HepG2 (cell line): ENCODE data around the gene CSTPP1. TPM values are rescaled to one million over a fixed set of nuclear protein-coding genes. Genes with fewer than 3 reads are reported as not detected.

Experiments
- CENPT ChIP-seq: sonication (generic); formaldehyde crosslinking; IDR thresholded peaks from 2 replicates; pipeline ENCODE4 v1.8.0; 2022; ENCODE audit warnings: low read depth, mild to moderate bottlenecking, moderate library complexity, missing genetic modification reagents
- CREB1 ChIP-seq, 2 experiments: fragments of 450-650 bp in 1 of 2; IDR thresholded peaks; 2 replicates each; pipeline ENCODE4 v1.6.1; 2016 to 2017; ENCODE audit warnings: control low read depth in 1 of 2, mild to moderate bottlenecking in 1 of 2, missing compliant biosample characterization in 1 of 2, missing genetic modification characterization in 1 of 2
- DMAP1 ChIP-seq: IDR thresholded peaks from 2 replicates; pipeline ENCODE4 v1.6.1; 2016
- FOXA1 ChIP-seq, 2 experiments: fragments of 450-650 bp in 1 of 2; sonication (generic) in 1 of 2; formaldehyde crosslinking in 1 of 2; IDR thresholded peaks; 2 replicates each; pipeline versions ENCODE4 v1.4.0 to v1.6.1; 2016 to 2020; ENCODE audit warnings: missing genetic modification reagents in 1 of 2
- ISX ChIP-seq: sonication (generic); formaldehyde crosslinking; conservative IDR thresholded peaks from 2 replicates; pipeline ENCODE4 v1.5.0; 2020; ENCODE audit warnings: missing genetic modification reagents
- PHF5A ChIP-seq: IDR thresholded peaks from one replicate; pipeline ENCODE4 v1.6.1; 2018; ENCODE audit warnings: low read depth, missing genetic modification reagents; ENCODE audit not compliant: unreplicated experiment
- RXRB ChIP-seq: IDR thresholded peaks from 2 replicates; pipeline ENCODE4 v1.6.1; 2016; ENCODE audit warnings: borderline replicate concordance, missing genetic modification reagents, missing compliant biosample characterization
- SKI ChIP-seq: fragments of 450-650 bp; IDR thresholded peaks from one replicate; pipeline ENCODE4 v1.6.1; 2018; ENCODE audit warnings: mild to moderate bottlenecking; ENCODE audit not compliant: partially characterized antibody
- SP1 ChIP-seq, 2 experiments: fragments of 450-650 bp in 1 of 2; sonication (generic) in 1 of 2; formaldehyde crosslinking in 1 of 2; IDR thresholded peaks; 2 replicates each; pipeline versions ENCODE4 v1.4.0 to v1.6.1; 2016 to 2020; ENCODE audit warnings: missing genetic modification reagents in 1 of 2
- SRSF9 ChIP-seq: fragments of 200-400 bp; formaldehyde crosslinking; IDR thresholded peaks from 2 replicates; pipeline ENCODE4 v1.6.1; 2018; ENCODE audit warnings: borderline replicate concordance, mild to moderate bottlenecking, low read depth, low read length; ENCODE audit not compliant: insufficient read depth, poor library complexity, severe bottlenecking
- TCF7 ChIP-seq: sonication (generic); IDR thresholded peaks from 2 replicates; pipeline ENCODE4 v1.6.1; 2016; ENCODE audit warnings: antibody characterized with exemption, low read depth
- TFE3 ChIP-seq: IDR thresholded peaks from 2 replicates; pipeline ENCODE4 v1.6.1; 2016
- XRCC5 ChIP-seq: fragments of 200-400 bp; formaldehyde crosslinking; optimal IDR thresholded peaks from 2 replicates; pipeline ENCODE3; 2017; ENCODE audit warnings: mild to moderate bottlenecking, low read length
- ZNF292 ChIP-seq: sonication (generic); formaldehyde crosslinking; IDR thresholded peaks from 2 replicates; pipeline ENCODE4 v1.8.1; 2022; ENCODE audit warnings: mild to moderate bottlenecking, low read depth, missing genetic modification reagents, borderline replicate concordance
- ZNF367 ChIP-seq: sonication (generic); formaldehyde crosslinking; IDR thresholded peaks from 2 replicates; pipeline ENCODE4 v1.4.0; 2020; ENCODE audit warnings: missing genetic modification reagents, borderline replicate concordance
- ZNF7 ChIP-seq: IDR thresholded peaks from 2 replicates; pipeline ENCODE4 v1.6.1; 2016; ENCODE audit warnings: missing biosample characterization, missing genetic modification reagents
- ZNF737 ChIP-seq: sonication (generic); formaldehyde crosslinking; IDR thresholded peaks from 2 replicates; pipeline ENCODE4 v1.5.0; 2020; ENCODE audit warnings: missing genetic modification reagents, mild to moderate bottlenecking, borderline replicate concordance
- polyA plus RNA-seq, 8 experiments: library from polyadenylated mRNA; depleted of rRNA in 3 of 8; stranded (reverse) in 7 of 8; unstranded in 1 of 8; fragments of >200 nt; fragmentation: Illumina TruSeq in 4 of 8; extraction: Trizol in 4 of 8; gene quantifications; 2 replicates each; pipeline versions ENCODE4 v1.2.1 to v1.2.3, GENCODE V29; 2011 to 2016; ENCODE audit warnings: low read depth in 4 of 8, missing spikeins in 1 of 8, mixed read lengths in 1 of 8; ENCODE audit not compliant: insufficient read depth in 1 of 8
- total RNA-seq, 5 experiments: library from RNA; depleted of rRNA; stranded (reverse); fragments of >200 nt; fragmentation: Illumina TruSeq; extraction: Trizol; gene quantifications; 2 replicates each; pipeline ENCODE4 v1.2.3, GENCODE V29; 2016; ENCODE audit warnings: low read depth in 1 of 5
- TF ChIP-seq, protein P1 (sequence below): IDR thresholded peaks from 2 replicates; pipeline ENCODE4 v1.6.1; 2018; ENCODE audit warnings: missing genetic modification reagents, mild to moderate bottlenecking, missing compliant biosample characterization
- TF ChIP-seq, protein P2 (sequence below): IDR thresholded peaks from 2 replicates; pipeline ENCODE4 v1.6.1; 2016; ENCODE audit warnings: low read depth, missing genetic modification reagents, missing compliant biosample characterization

The CSTPP1 gene
- total and polyA plus RNA-seq, 2 of the 13 experiments (the other 11 are each of a cell fraction or from before 2014, with no cell fraction given) = 12.3 to 14.6 TPM

GRCh38 chr11:47189100-47189834, 252.7 kb downstream of the CSTPP1 start (continued):
- TF ChIP-seq TFE3 (peak; percentile 85), ZNF292 (peak; percentile 16; the same call in 1 of the 2 replicates), SP1 (IDR thresholded peaks at IDR 0.05) (no peak), SP1 (CRISPR knock-in tag; IDR thresholded peaks at IDR 0.05) (no peak), CENPT (CRISPR knock-in tag) (no peak), ZNF367 (no peak), SKI (peak; percentile 82), CREB1 (IDR thresholded peaks at IDR 0.05) (peak; percentile 63), CREB1 (CRISPR knock-in tag; IDR thresholded peaks at IDR 0.05) (peak; percentile 58), RXRB (CRISPR knock-in tag) (peak; percentile 96), SRSF9 (no peak), FOXA1 (IDR thresholded peaks at IDR 0.05) (peak; percentile 80), FOXA1 (CRISPR knock-in tag; IDR thresholded peaks at IDR 0.05) (peak; percentile 94), ZNF7 (CRISPR knock-in tag) (no peak), ISX (CRISPR knock-in tag) (no peak), PHF5A (CRISPR knock-in tag) (peak; percentile 75), TCF7 (peak; percentile 13; the same call in 1 of the 2 replicates), XRCC5 (peak; percentile 10), ZNF737 (CRISPR knock-in tag) (no peak), DMAP1 (peak; percentile 40; the same call in 1 of the 2 replicates)
- TF ChIP-seq, protein P1, sequence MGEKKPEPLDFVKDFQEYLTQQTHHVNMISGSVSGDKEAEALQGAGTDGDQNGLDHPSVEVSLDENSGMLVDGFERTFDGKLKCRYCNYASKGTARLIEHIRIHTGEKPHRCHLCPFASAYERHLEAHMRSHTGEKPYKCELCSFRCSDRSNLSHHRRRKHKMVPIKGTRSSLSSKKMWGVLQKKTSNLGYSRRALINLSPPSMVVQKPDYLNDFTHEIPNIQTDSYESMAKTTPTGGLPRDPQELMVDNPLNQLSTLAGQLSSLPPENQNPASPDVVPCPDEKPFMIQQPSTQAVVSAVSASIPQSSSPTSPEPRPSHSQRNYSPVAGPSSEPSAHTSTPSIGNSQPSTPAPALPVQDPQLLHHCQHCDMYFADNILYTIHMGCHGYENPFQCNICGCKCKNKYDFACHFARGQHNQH = peak; percentile 79
- TF ChIP-seq, protein P2, sequence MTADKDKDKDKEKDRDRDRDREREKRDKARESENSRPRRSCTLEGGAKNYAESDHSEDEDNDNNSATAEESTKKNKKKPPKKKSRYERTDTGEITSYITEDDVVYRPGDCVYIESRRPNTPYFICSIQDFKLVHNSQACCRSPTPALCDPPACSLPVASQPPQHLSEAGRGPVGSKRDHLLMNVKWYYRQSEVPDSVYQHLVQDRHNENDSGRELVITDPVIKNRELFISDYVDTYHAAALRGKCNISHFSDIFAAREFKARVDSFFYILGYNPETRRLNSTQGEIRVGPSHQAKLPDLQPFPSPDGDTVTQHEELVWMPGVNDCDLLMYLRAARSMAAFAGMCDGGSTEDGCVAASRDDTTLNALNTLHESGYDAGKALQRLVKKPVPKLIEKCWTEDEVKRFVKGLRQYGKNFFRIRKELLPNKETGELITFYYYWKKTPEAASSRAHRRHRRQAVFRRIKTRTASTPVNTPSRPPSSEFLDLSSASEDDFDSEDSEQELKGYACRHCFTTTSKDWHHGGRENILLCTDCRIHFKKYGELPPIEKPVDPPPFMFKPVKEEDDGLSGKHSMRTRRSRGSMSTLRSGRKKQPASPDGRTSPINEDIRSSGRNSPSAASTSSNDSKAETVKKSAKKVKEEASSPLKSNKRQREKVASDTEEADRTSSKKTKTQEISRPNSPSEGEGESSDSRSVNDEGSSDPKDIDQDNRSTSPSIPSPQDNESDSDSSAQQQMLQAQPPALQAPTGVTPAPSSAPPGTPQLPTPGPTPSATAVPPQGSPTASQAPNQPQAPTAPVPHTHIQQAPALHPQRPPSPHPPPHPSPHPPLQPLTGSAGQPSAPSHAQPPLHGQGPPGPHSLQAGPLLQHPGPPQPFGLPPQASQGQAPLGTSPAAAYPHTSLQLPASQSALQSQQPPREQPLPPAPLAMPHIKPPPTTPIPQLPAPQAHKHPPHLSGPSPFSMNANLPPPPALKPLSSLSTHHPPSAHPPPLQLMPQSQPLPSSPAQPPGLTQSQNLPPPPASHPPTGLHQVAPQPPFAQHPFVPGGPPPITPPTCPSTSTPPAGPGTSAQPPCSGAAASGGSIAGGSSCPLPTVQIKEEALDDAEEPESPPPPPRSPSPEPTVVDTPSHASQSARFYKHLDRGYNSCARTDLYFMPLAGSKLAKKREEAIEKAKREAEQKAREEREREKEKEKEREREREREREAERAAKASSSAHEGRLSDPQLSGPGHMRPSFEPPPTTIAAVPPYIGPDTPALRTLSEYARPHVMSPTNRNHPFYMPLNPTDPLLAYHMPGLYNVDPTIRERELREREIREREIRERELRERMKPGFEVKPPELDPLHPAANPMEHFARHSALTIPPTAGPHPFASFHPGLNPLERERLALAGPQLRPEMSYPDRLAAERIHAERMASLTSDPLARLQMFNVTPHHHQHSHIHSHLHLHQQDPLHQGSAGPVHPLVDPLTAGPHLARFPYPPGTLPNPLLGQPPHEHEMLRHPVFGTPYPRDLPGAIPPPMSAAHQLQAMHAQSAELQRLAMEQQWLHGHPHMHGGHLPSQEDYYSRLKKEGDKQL = peak; percentile 81
